Mesenchymal stem cell (in vitro differentiated cells and primary cell): Measurements from ENCODE around the gene SMIM9.

Experiments used
- DNase-seq: peaks from one replicate; pipeline ENCODE4 v3.0.0-alpha.2; 2013
- H2AFZ ChIP-seq: one replicate; pipeline ENCODE4 v1.6.1; 2013; ENCODE audit warnings: low read depth, mild to moderate bottlenecking, control low read depth, inconsistent platforms, low read length, moderate library complexity
- H2AK5ac ChIP-seq: 2 replicates; pipeline ENCODE4 v1.6.1; 2013; ENCODE audit warnings: low read length, moderate library complexity, mild to moderate bottlenecking, inconsistent platforms; ENCODE audit not compliant: severe bottlenecking
- H2BK120ac ChIP-seq: one replicate; pipeline ENCODE4 v1.6.1; 2013; ENCODE audit warnings: low read depth, mild to moderate bottlenecking, inconsistent platforms, low read length, moderate library complexity
- H2BK12ac ChIP-seq, 2 experiments: one replicate each; pipeline ENCODE4 v1.6.1; 2013; ENCODE audit warnings: inconsistent platforms in 2 of 2, low read length in 2 of 2, mild to moderate bottlenecking in 2 of 2, moderate library complexity in 2 of 2, control low read depth in 1 of 2
- H2BK15ac ChIP-seq: one replicate; pipeline ENCODE4 v1.6.1; 2013; ENCODE audit warnings: mild to moderate bottlenecking, low read depth, inconsistent platforms; ENCODE audit not compliant: poor library complexity, severe bottlenecking
- H2BK5ac ChIP-seq: 2 replicates; pipeline ENCODE4 v1.6.1; 2013; ENCODE audit warnings: low read depth, mild to moderate bottlenecking, low read length, control low read depth, inconsistent platforms; ENCODE audit not compliant: poor library complexity, severe bottlenecking
- H3K14ac ChIP-seq, 2 experiments: one replicate each; pipeline ENCODE4 v1.6.1; 2013; ENCODE audit warnings: inconsistent platforms in 2 of 2, low read length in 2 of 2, control low read depth in 1 of 2, mild to moderate bottlenecking in 1 of 2, moderate library complexity in 1 of 2
- H3K18ac ChIP-seq, 2 experiments: one replicate each; pipeline ENCODE4 v1.6.1; 2013; ENCODE audit warnings: inconsistent platforms in 2 of 2, low read length in 2 of 2, control low read depth in 1 of 2, low read depth in 1 of 2, mild to moderate bottlenecking in 1 of 2
- H3K23ac ChIP-seq, 2 experiments: one replicate each; pipeline ENCODE4 v1.6.1; 2013; ENCODE audit warnings: inconsistent platforms in 2 of 2, low read length in 2 of 2, mild to moderate bottlenecking in 2 of 2, moderate library complexity in 2 of 2, control low read depth in 1 of 2
- H3K27ac ChIP-seq: 2 replicates; pipeline ENCODE4 v1.5.1; 2013; ENCODE audit warnings: mild to moderate bottlenecking, moderate library complexity, low read length, control low read depth, inconsistent platforms; ENCODE audit not compliant: poor library complexity, severe bottlenecking
- H3K27me3 ChIP-seq, 2 experiments: 2 replicates each; pipeline versions ENCODE4 v1.6.1 to v1.7.0; 2013; ENCODE audit warnings: low read length in 2 of 2, mild to moderate bottlenecking in 2 of 2, moderate library complexity in 2 of 2, control low read depth in 1 of 2, inconsistent platforms in 1 of 2; ENCODE audit not compliant: control insufficient read depth in 1 of 2, insufficient read depth in 1 of 2
- H3K36me3 ChIP-seq, 2 experiments: 2 replicates each; pipeline versions ENCODE4 v1.6.1 to v1.7.0; 2013; ENCODE audit warnings: low read length in 2 of 2, control low read depth in 1 of 2, inconsistent platforms in 1 of 2, low read depth in 1 of 2, mild to moderate bottlenecking in 1 of 2; ENCODE audit not compliant: insufficient read depth in 2 of 2, control insufficient read depth in 1 of 2
- H3K4ac ChIP-seq, 2 experiments: one replicate each; pipeline ENCODE4 v1.6.1; 2013; ENCODE audit warnings: inconsistent platforms in 2 of 2, low read length in 2 of 2, mild to moderate bottlenecking in 2 of 2, moderate library complexity in 2 of 2, control low read depth in 1 of 2, low read depth in 1 of 2
- H3K4me1 ChIP-seq: 2 replicates; pipeline ENCODE4 v1.6.1; 2013; ENCODE audit warnings: low read depth, low read length, control low read depth; ENCODE audit not compliant: control insufficient read depth, insufficient read depth
- H3K4me2 ChIP-seq: 2 replicates; pipeline ENCODE4 v1.6.1; 2013; ENCODE audit warnings: low read length, mild to moderate bottlenecking, inconsistent platforms; ENCODE audit not compliant: poor library complexity, severe bottlenecking
- H3K4me3 ChIP-seq, 2 experiments: 2 replicates each; pipeline versions ENCODE4 v1.5.1 to v1.7.0; 2013; ENCODE audit warnings: low read length in 2 of 2, mild to moderate bottlenecking in 2 of 2, control low read depth in 1 of 2, low read depth in 1 of 2; ENCODE audit not compliant: insufficient read depth in 1 of 2
- H3K79me1 ChIP-seq: replicated peaks from 2 replicates; pipeline ENCODE4 v1.6.1; 2013; ENCODE audit warnings: mild to moderate bottlenecking, control low read depth, low read length, inconsistent platforms; ENCODE audit not compliant: poor library complexity, severe bottlenecking
- H3K9ac ChIP-seq: 2 replicates; pipeline ENCODE4 v1.7.0; 2013; ENCODE audit warnings: mild to moderate bottlenecking, low read length, moderate library complexity
- H3K9me3 ChIP-seq: 2 replicates; pipeline ENCODE4 v1.7.0; 2013; ENCODE audit warnings: mild to moderate bottlenecking, low read length; ENCODE audit not compliant: control insufficient read depth
- H4K8ac ChIP-seq: one replicate; pipeline ENCODE4 v1.6.1; 2013; ENCODE audit warnings: inconsistent platforms, mild to moderate bottlenecking, low read length, moderate library complexity
- H4K91ac ChIP-seq: one replicate; pipeline ENCODE4 v1.6.1; 2013; ENCODE audit warnings: mild to moderate bottlenecking, low read length, inconsistent platforms
- WGBS: methylation state at CpG from one replicate; pipeline ENCODE4 v1.1.7; 2013; ENCODE audit warnings: mixed read lengths; 5-methylcytosine and 5-hydroxymethylcytosine counted together

Gene SMIM9

GRCh38 chrX:154833746-154834274, 652 bp downstream of the SMIM9 start:
- no peak overlapping the region for H2AK5ac ChIP-seq
- H2BK12ac ChIP-seq = no peak overlapping the region
- WGBS = no CpG with 5 or more reads among the region's 3 CpGs
- H3K9ac ChIP-seq = no peak overlapping the region
- H3K4me1 ChIP-seq = no peaks in the 10 kb centered on the region
- no peak overlapping the region for H2AFZ ChIP-seq
- H3K4ac ChIP-seq = no peak overlapping the region
- H4K8ac ChIP-seq = no peak overlapping the region
- H2BK5ac ChIP-seq = no peak overlapping the region
- H3K9me3 ChIP-seq = no peaks in the 10 kb centered on the region
- H3K23ac ChIP-seq = no peak overlapping the region
- no peak overlapping the region for H2BK120ac ChIP-seq
- no peaks in the 10 kb centered on the region for H3K79me1 ChIP-seq
- H3K36me3 ChIP-seq = no peaks in the 10 kb centered on the region
- no peak overlapping the region for H2BK15ac ChIP-seq
- H3K27me3 ChIP-seq = no peaks in the 10 kb centered on the region
- no peak overlapping the region for H3K4me3 ChIP-seq
- H3K14ac ChIP-seq = no peak overlapping the region
- no peak overlapping the region for H3K27ac ChIP-seq
- no peak overlapping the region for H4K91ac ChIP-seq
- H3K18ac ChIP-seq = no peak overlapping the region
- no peak for DNase-seq
- no peak overlapping the region for H3K4me2 ChIP-seq

DNA sequence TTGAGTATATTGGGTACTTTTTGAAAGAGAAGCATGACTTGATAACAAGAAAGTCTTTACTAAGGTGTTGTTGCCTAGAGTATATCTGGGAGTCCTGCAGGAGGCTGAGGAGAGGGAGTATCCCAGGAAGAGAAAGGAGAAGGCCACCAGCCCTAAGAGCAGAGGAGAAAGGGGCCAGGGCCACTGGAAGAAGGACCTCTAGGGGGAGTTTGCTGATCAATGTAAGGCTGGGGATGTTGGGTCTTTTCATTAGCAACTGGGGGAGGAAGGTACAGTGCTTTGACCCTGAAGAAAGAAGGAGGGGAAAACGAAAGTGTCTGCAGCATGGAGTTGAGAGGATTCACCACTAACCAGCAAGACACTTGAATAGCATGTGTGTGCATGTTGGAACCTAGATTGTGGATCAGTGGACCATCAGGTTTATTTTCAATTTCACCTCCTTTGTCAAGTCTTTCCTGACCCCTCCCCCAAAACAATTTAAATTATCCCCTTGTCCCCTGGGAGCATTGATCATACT, 4.5 kb downstream of the SMIM9 start:
- Histone ChIP-seq H3K27me3 (no peaks in the 10 kb centered on the region), H2BK15ac (no peak overlapping the region), H2BK12ac (no peak overlapping the region), H2AFZ (no peak overlapping the region), H4K91ac (no peak overlapping the region), H2BK5ac (no peak overlapping the region), H2AK5ac (no peak overlapping the region), H3K79me1 (no peaks in the 10 kb centered on the region), H3K4me3 (no peak overlapping the region), H3K18ac (no peak overlapping the region), H3K4me2 (no peak overlapping the region), H3K23ac (no peak overlapping the region), H4K8ac (no peak overlapping the region), H3K4me1 (no peaks in the 10 kb centered on the region), H3K27ac (no peak overlapping the region), H3K4ac (no peak overlapping the region), H3K9me3 (no peaks in the 10 kb centered on the region), H3K36me3 (no peaks in the 10 kb centered on the region), H3K14ac (no peak overlapping the region), H2BK120ac (no peak overlapping the region), H3K9ac (no peak overlapping the region)
- no CpG with 5 or more reads among the region's 1 CpG for WGBS
- no peak for DNase-seq

DNA sequence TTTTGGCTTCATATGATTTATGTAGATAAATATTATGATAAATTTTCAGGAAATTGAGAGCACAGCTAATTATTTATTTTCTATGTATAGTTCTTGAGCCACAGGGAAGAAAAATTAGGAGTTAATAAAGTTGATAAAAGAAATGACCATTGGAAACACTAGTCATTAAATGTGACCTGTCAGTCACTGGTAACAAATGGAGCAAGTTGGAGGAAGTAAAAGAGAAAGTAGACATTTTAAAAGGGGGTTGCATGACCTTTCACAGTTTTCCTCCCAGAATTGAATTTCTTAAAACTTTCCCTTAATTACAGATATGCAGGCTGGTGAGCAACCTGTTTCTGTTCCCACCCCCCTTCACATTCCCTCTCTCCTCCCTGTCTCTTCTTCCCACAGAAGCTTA, 5.3 kb downstream of the SMIM9 start:
- H3K4me1 ChIP-seq = no peaks in the 10 kb centered on the region
- no peak overlapping the region for H2BK5ac ChIP-seq
- H3K79me1 ChIP-seq = no peaks in the 10 kb centered on the region
- no peak overlapping the region for H4K8ac ChIP-seq
- no peak overlapping the region for H4K91ac ChIP-seq
- no peak overlapping the region for H3K18ac ChIP-seq
- no peak overlapping the region for H2BK12ac ChIP-seq
- H3K9me3 ChIP-seq = no peaks in the 10 kb centered on the region
- H3K4ac ChIP-seq = no peak overlapping the region
- H3K14ac ChIP-seq = no peak overlapping the region
- no peak overlapping the region for H3K23ac ChIP-seq
- H3K4me2 ChIP-seq = no peak overlapping the region
- H3K36me3 ChIP-seq = no peaks in the 10 kb centered on the region
- no peak overlapping the region for H3K9ac ChIP-seq
- no peak overlapping the region for H3K27ac ChIP-seq
- no peak overlapping the region for H2AK5ac ChIP-seq
- H2BK120ac ChIP-seq = no peak overlapping the region
- DNase-seq = no peak
- H2BK15ac ChIP-seq = no peak overlapping the region
- no peak overlapping the region for H2AFZ ChIP-seq
- no peaks in the 10 kb centered on the region for H3K27me3 ChIP-seq
- no peak overlapping the region for H3K4me3 ChIP-seq

GRCh38 chrX:154828016-154828408, 6.5 kb downstream of the SMIM9 start:
- 100% methylated on average over 1 of the region's 2 CpGs for WGBS

More at GRCh38 chrX:154828016-154828408, 6.5 kb downstream of the SMIM9 start:
- DNase-seq = no peak
- no peak overlapping the region for H2AFZ ChIP-seq
- H3K18ac ChIP-seq = no peak overlapping the region
- no peak overlapping the region for H4K8ac ChIP-seq
- H3K4me1 ChIP-seq = no peaks in the 10 kb centered on the region
- no peaks in the 10 kb centered on the region for H3K79me1 ChIP-seq
- no peak overlapping the region for H3K14ac ChIP-seq
- H3K4ac ChIP-seq = no peak overlapping the region
- H2BK15ac ChIP-seq = no peak overlapping the region
- no peaks in the 10 kb centered on the region for H3K27me3 ChIP-seq
- H3K36me3 ChIP-seq = no peaks in the 10 kb centered on the region
- H2BK12ac ChIP-seq = no peak overlapping the region
- H2AK5ac ChIP-seq = no peak overlapping the region
- no peak overlapping the region for H3K9ac ChIP-seq
- no peak overlapping the region for H3K27ac ChIP-seq
- no peak overlapping the region for H2BK120ac ChIP-seq
- no peaks in the 10 kb centered on the region for H3K9me3 ChIP-seq
- H2BK5ac ChIP-seq = no peak overlapping the region
- no peak overlapping the region for H3K23ac ChIP-seq
- no peak overlapping the region for H3K4me2 ChIP-seq
- no peak overlapping the region for H3K4me3 ChIP-seq
- no peak overlapping the region for H4K91ac ChIP-seq
